A549 (cell line): Measurements from ENCODE around the gene EP400. TPM values are rescaled to one million over a fixed set of nuclear protein-coding genes. Genes with fewer than 3 reads are reported as not detected.

Source experiments
- ATAC-seq, 2 experiments: fragments of 200-7000 bp in 1 of 2; fragments of >200 bp in 1 of 2; cut with Nextera tagmentation in 1 of 2; cut with Tn5 transposase in 1 of 2; 3 replicates each; pipeline versions ENCODE4 v1.8.0 to v1.9.1; 2018 to 2020; ENCODE audit warnings: mild to moderate bottlenecking in 1 of 2, moderate library complexity in 1 of 2
- CTCF ChIA-PET: fragments of 300-600 bp; sonication (Branson Sonifier 250); formaldehyde crosslinking; extraction: SDS; loops from one replicate; lab custom pipeline; 2021; ENCODE audit warnings: antibody characterized with exemption, inconsistent platforms; lab: Yijun Ruan, JAX
- POLR2A ChIA-PET: fragments of 350-600 bp; formaldehyde crosslinking; extraction: SDS; loops from one replicate; lab custom pipeline; 2021; ENCODE audit warnings: antibody characterized with exemption, inconsistent platforms; lab: Yijun Ruan, JAX
- DNase-seq, 2 experiments: peaks; one replicate each; pipeline versions ENCODE4 v3.0.0 to v3.0.0-alpha.2; 2011 to 2016; ENCODE audit warnings: low read depth in 1 of 2, low spot score in 1 of 2
- FAIRE-seq: peaks from 2 replicates; lab custom pipeline; 2011; peaks lifted over from hg19 to GRCh38; lab: Jason Lieb, UNC
- H3K27ac ChIP-seq, 2 experiments: fragments of >200 bp; sonication (Bioruptor Twin); formaldehyde crosslinking; 3 replicates each; pipeline ENCODE4 v1.5.1; 2016 to 2017
- H3K4me1 ChIP-seq: fragments of >200 bp; sonication (Bioruptor Twin); formaldehyde crosslinking; 3 replicates; pipeline ENCODE4 v1.6.1; 2016
- H3K4me2 ChIP-seq: fragments of >200 bp; sonication (Bioruptor Twin); formaldehyde crosslinking; 3 replicates; pipeline ENCODE4 v1.6.1; 2016
- H3K4me3 ChIP-seq: fragments of >200 bp; sonication (Bioruptor Twin); formaldehyde crosslinking; 3 replicates; pipeline ENCODE4 v1.5.1; 2016
- H3K9me3 ChIP-seq: fragments of >200 bp; sonication (Bioruptor Twin); formaldehyde crosslinking; 3 replicates; pipeline ENCODE4 v1.6.1; 2016
- BCL3 ChIP-seq: fragments of >200 bp; sonication (Bioruptor Twin); formaldehyde crosslinking; IDR thresholded peaks from 3 replicates; pipeline ENCODE4 v1.6.1; 2016
- BHLHE40 ChIP-seq: IDR thresholded peaks from 2 replicates; pipeline ENCODE4 v1.6.1; 2012; ENCODE audit warnings: low read depth, low read length, inconsistent platforms
- CEBPB ChIP-seq, 2 experiments: fragments of >200 bp in 1 of 2; sonication (Bioruptor Twin) in 1 of 2; formaldehyde crosslinking in 1 of 2; IDR thresholded peaks; 2 replicates each; pipeline ENCODE4 v1.6.1; 2012 to 2016
- CTCF ChIP-seq: fragments of >200 bp; sonication (Bioruptor Twin); formaldehyde crosslinking; IDR thresholded peaks from 3 replicates; pipeline ENCODE4 v1.5.1; 2016
- E2F6 ChIP-seq: IDR thresholded peaks from 2 replicates; pipeline ENCODE4 v1.6.1; 2012; ENCODE audit warnings: low read depth, borderline replicate concordance
- EHMT2 ChIP-seq: fragments of 200-600 bp; sonication (generic); IDR thresholded peaks from 2 replicates; pipeline ENCODE4 v1.6.1; 2016; ENCODE audit warnings: antibody characterized with exemption, low read depth, mild to moderate bottlenecking, moderate library complexity
- ESRRA ChIP-seq: fragments of 150-350 bp; IDR thresholded peaks from 2 replicates; pipeline ENCODE4 v1.6.1; 2014; ENCODE audit warnings: mild to moderate bottlenecking, low read length, borderline replicate concordance
- FOSL2 ChIP-seq, 2 experiments: fragments of 450-650 bp in 1 of 2; fragments of >200 bp in 1 of 2; sonication (Bioruptor Twin) in 1 of 2; formaldehyde crosslinking; IDR thresholded peaks; 2 replicates each; pipeline versions ENCODE4 v1.5.0 to v1.6.1; 2016 to 2020; ENCODE audit warnings: mild to moderate bottlenecking in 1 of 2, moderate library complexity in 1 of 2
- HES2 ChIP-seq: fragments of >200 bp; sonication (Bioruptor Twin); formaldehyde crosslinking; IDR thresholded peaks from 2 replicates; pipeline ENCODE4 v1.6.1; 2016
- HOXB13 ChIP-seq: fragments of 250-450 bp; sonication (Bioruptor Pico); IDR thresholded peaks from 2 replicates; pipeline ENCODE4 v1.5.0; 2020; ENCODE audit warnings: low read depth, mild to moderate bottlenecking, moderate library complexity
- HOXB5 ChIP-seq: fragments of 250-450 bp; sonication (Bioruptor Pico); IDR thresholded peaks from 2 replicates; pipeline ENCODE4 v1.5.0; 2020; ENCODE audit warnings: mild to moderate bottlenecking, moderate library complexity
- JUN ChIP-seq, 2 experiments: fragments of >200 bp; sonication (Bioruptor Twin); formaldehyde crosslinking; IDR thresholded peaks; 2 replicates in 1 of 2; 3 replicates in 1 of 2; pipeline ENCODE4 v1.6.1; 2016 to 2017
- KDM1A ChIP-seq: fragments of 200-600 bp; sonication (generic); IDR thresholded peaks from 2 replicates; pipeline ENCODE4 v1.6.1; 2016; ENCODE audit warnings: low read depth, mild to moderate bottlenecking
- MAFK ChIP-seq: fragments of 450-650 bp; IDR thresholded peaks from 2 replicates; pipeline ENCODE4 v1.6.1; 2014; ENCODE audit not compliant: partially characterized antibody
- MYC ChIP-seq: IDR thresholded peaks from 2 replicates; pipeline ENCODE4 v1.6.1; 2012; ENCODE audit warnings: mild to moderate bottlenecking, inconsistent platforms, low read length, improper control_type of control experiment, borderline replicate concordance
- NFE2L2 ChIP-seq: fragments of 150-350 bp; conservative IDR thresholded peaks from 2 replicates; pipeline ENCODE4 v1.6.1; 2014; ENCODE audit warnings: low read length
- POLR2A ChIP-seq: IDR thresholded peaks from 2 replicates; pipeline ENCODE4 v1.6.1; 2012; ENCODE audit warnings: mild to moderate bottlenecking, low read length
- POLR2AphosphoS2 ChIP-seq: conservative IDR thresholded peaks from 2 replicates; pipeline ENCODE4 v1.6.1; 2012; ENCODE audit warnings: low read length, improper control_type of control experiment, inconsistent platforms
- RCOR1 ChIP-seq: fragments of 150-350 bp; IDR thresholded peaks from 2 replicates; pipeline ENCODE4 v1.6.1; 2014; ENCODE audit warnings: antibody characterized with exemption, low read length, low read depth
- RFX5 ChIP-seq: fragments of 450-650 bp; IDR thresholded peaks from 2 replicates; pipeline ENCODE4 v1.7.1; 2014; ENCODE audit warnings: antibody characterized with exemption, mild to moderate bottlenecking, moderate library complexity
- ZFP36 ChIP-seq: fragments of 450-650 bp; IDR thresholded peaks from 2 replicates; pipeline ENCODE4 v1.6.1; 2014; ENCODE audit warnings: borderline replicate concordance; ENCODE audit not compliant: partially characterized antibody
- WGBS: methylation state at CpG from one replicate; pipeline ENCODE4 v1.1.6; 2017; ENCODE audit errors: missing lambda C conversion rate; 5-methylcytosine and 5-hydroxymethylcytosine counted together
- polyA plus RNA-seq, 4 experiments: library from polyadenylated mRNA; depleted of rRNA in 3 of 4; stranded (reverse); fragments of >200 nt; fragmentation: RNase III in 1 of 4; extraction: RNeasy Plus Mini Kit Qiagen cat#74134 plus additional on column Dnase treatment in 1 of 4; gene quantifications; 2 replicates in 3 of 4; 3 replicates in 1 of 4; pipeline ENCODE4 v1.2.3, GENCODE V29; 2011 to 2017
- TF ChIP-seq, protein P1 (sequence below): fragments of 200-600 bp; sonication (generic); IDR thresholded peaks from 2 replicates; pipeline ENCODE4 v1.6.1; 2016; ENCODE audit warnings: antibody characterized with exemption, mild to moderate bottlenecking, moderate library complexity
- TF ChIP-seq, protein P2 (sequence below): IDR thresholded peaks from 2 replicates; pipeline ENCODE4 v1.6.1; 2012

The EP400 gene
- polyA plus RNA-seq, 2 of the 4 experiments (the other 2 are of a cell fraction), result 9.7 to 15.2 TPM

- H3K4me2 ChIP-seq, result no peak overlapping the region
- ChIA-PET POLR2A (no interaction called here), CTCF (interaction anchor here (0.6 to 1.4 kb wide), 5 partner anchors 9 to 70 kb away, joined by 3 to 5 read pairs (median 3); no protein-coding TSS in a partner anchor)
- H3K27ac ChIP-seq, result no peak overlapping the region
- no peak for TF ChIP-seq KDM1A
- TF ChIP-seq CEBPB (IDR thresholded peaks at IDR 0.05), result no peak
- TF ChIP-seq FOSL2 (IDR thresholded peaks at IDR 0.05), result no peak
- no peak for TF ChIP-seq FOSL2 (CRISPR knock-in tag; IDR thresholded peaks at IDR 0.05)
- no peak for TF ChIP-seq ZFP36
- TF ChIP-seq, protein P1, sequence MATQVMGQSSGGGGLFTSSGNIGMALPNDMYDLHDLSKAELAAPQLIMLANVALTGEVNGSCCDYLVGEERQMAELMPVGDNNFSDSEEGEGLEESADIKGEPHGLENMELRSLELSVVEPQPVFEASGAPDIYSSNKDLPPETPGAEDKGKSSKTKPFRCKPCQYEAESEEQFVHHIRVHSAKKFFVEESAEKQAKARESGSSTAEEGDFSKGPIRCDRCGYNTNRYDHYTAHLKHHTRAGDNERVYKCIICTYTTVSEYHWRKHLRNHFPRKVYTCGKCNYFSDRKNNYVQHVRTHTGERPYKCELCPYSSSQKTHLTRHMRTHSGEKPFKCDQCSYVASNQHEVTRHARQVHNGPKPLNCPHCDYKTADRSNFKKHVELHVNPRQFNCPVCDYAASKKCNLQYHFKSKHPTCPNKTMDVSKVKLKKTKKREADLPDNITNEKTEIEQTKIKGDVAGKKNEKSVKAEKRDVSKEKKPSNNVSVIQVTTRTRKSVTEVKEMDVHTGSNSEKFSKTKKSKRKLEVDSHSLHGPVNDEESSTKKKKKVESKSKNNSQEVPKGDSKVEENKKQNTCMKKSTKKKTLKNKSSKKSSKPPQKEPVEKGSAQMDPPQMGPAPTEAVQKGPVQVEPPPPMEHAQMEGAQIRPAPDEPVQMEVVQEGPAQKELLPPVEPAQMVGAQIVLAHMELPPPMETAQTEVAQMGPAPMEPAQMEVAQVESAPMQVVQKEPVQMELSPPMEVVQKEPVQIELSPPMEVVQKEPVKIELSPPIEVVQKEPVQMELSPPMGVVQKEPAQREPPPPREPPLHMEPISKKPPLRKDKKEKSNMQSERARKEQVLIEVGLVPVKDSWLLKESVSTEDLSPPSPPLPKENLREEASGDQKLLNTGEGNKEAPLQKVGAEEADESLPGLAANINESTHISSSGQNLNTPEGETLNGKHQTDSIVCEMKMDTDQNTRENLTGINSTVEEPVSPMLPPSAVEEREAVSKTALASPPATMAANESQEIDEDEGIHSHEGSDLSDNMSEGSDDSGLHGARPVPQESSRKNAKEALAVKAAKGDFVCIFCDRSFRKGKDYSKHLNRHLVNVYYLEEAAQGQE, result no peak
- no peak for TF ChIP-seq CTCF
- TF ChIP-seq, protein P2, sequence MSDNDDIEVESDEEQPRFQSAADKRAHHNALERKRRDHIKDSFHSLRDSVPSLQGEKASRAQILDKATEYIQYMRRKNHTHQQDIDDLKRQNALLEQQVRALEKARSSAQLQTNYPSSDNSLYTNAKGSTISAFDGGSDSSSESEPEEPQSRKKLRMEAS, result no peak
- no peak for TF ChIP-seq E2F6
- no peak for TF ChIP-seq HOXB13 (CRISPR knock-in tag)
- no peak for TF ChIP-seq HOXB5 (CRISPR knock-in tag)
- no peak for TF ChIP-seq BHLHE40
- TF ChIP-seq RCOR1, result no peak
- no peak for TF ChIP-seq HES2
- WGBS, result 94% methylated on average over 21 of the region's 35 CpGs
- no peak for DNase-seq
- no peaks in the 10 kb centered on the region for H3K4me1 ChIP-seq
- FAIRE-seq, result no peak
- ATAC-seq, result 0 out of 6 replicates have a peak, but pooled peaks of 1 of the 2 experiments have one; percentile 1
- H3K9me3 ChIP-seq, result no peaks in the 10 kb centered on the region
- H3K4me3 ChIP-seq, result no peak overlapping the region
Measured at GRCh38 chr12:131920902-131921840, 28.6 kb upstream of the EP400 start.

DNA sequence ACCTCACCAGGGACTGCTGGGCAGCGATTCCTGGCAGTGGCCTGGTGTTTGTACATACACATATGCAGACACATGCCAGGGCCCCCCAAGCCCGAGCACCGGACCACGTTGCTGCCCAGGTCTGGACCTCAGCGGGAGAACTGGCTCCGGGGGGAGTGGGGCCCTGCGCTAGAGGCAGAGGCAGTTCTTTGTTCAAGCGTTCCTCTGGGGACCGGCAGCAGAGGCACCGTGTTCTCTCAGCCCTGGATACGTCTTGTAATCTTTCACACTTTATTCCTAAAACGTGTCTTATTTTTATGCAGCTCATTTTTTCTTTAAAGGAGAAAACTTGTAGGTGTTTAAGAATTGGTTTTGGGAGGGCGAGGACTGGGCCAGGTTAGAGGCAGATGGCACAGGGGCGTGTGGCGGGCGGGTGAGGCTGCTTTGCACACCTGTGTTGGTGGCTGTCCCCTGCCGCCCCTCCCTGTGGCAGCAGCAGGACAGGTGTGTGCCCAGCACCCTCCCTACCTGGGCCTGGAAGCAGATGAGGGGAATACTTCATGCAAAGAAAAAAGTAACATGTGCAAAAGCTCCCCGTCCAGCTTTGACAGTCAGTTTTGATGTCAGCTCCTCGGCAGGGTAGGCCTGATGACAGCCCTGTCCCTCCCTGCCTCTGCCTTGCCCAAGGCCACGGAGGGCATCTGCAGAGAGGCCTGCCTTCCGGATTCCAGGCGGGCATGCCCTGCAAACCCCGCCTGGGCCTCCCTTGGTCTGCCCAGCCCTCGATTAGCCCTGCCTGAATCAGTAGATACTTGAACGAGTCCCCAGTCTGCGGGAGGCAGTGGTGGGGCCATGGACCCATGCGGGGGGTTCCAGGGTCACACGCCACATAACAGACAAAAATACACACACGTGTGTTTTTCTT lies 27.6 kb upstream of the EP400 start:
- no peak overlapping the region for H3K4me3 ChIP-seq
- H3K9me3 ChIP-seq, result no peaks in the 10 kb centered on the region
- POLR2A ChIA-PET, result interaction anchor here (0.5 kb wide), 1 partner anchor 58 kb away, joined by 4 read pairs; no protein-coding TSS in a partner anchor
- no peaks in the 10 kb centered on the region for H3K4me1 ChIP-seq
- DNase-seq (no peak), FAIRE-seq (no peak), ATAC-seq (peak in 1 of 2 experiments; percentile 4; a peak in 2 of 6 replicates)
- WGBS, result 85% methylated on average over 28 of the region's 29 CpGs
- no peak for TF ChIP-seq ESRRA
- TF ChIP-seq E2F6, result no peak
- no peak for TF ChIP-seq NFE2L2
- TF ChIP-seq MYC, result no peak
- no peak for TF ChIP-seq POLR2A
- TF ChIP-seq FOSL2 (IDR thresholded peaks at IDR 0.05), result no peak
- no peak for TF ChIP-seq FOSL2 (CRISPR knock-in tag; IDR thresholded peaks at IDR 0.05)
- TF ChIP-seq POLR2AphosphoS2, result no peak
- TF ChIP-seq EHMT2, result no peak
- no peak for TF ChIP-seq MAFK
- TF ChIP-seq RFX5, result no peak
- TF ChIP-seq JUN (IDR thresholded peaks at IDR 0.05), result no peak
- no peak for TF ChIP-seq BCL3
- no peak overlapping the region for H3K27ac ChIP-seq
- no peak overlapping the region for H3K4me2 ChIP-seq
- CTCF ChIA-PET, result interaction anchor here (0.6 to 1.4 kb wide), 5 partner anchors 21 to 71 kb away, joined by 3 to 5 read pairs (median 3); no protein-coding TSS in a partner anchor
